ENCODE data around the gene SLIT3. TPM values are rescaled to one million over a fixed set of nuclear protein-coding genes. Genes with fewer than 3 reads are reported as not detected.

SLIT3 gene
- total RNA-seq, 1 experiment from 2014 or later = 0.92 TPM

GRCh38 chr5:169272111-169272510 is 28.8 kb downstream of the SLIT3 start:
- no peaks in the 10 kb centered on the region for H3K27me3 ChIP-seq (ENCODE audit: insufficient read depth, low read length)
- H2AK5ac ChIP-seq (ENCODE audit: insufficient read length, low read length) = no peak overlapping the region
- H4K5ac ChIP-seq (ENCODE audit: insufficient read length, low read depth, low read length) = no peak overlapping the region
- peaks cover 0 to 2% of the 10 kb centered on the region in 2 experiments; a peak in 4 of 5 replicates for H3K9me3 Mint-ChIP-seq
- H3K4ac ChIP-seq (ENCODE audit: low read depth, low read length) = no peak overlapping the region
- no peaks in the 10 kb centered on the region for H3K23me2 ChIP-seq (ENCODE audit: insufficient read length, low read depth, low read length, poor library complexity, severe bottlenecking)
- H2BK12ac ChIP-seq (ENCODE audit: insufficient read length, low read depth, low read length) = no peak overlapping the region
- TF ChIP-seq CTCF (conservative IDR thresholded peaks at IDR 0.05) = no peak
- no peak overlapping the region for H3K4me2 ChIP-seq (ENCODE audit: insufficient read depth, insufficient read length, low read length)
- H3K27ac Mint-ChIP-seq = no peak overlapping the region
- H3K9ac ChIP-seq (ENCODE audit: extremely low read depth, insufficient read length, low read length) = no peak overlapping the region
- H2BK120ac ChIP-seq (ENCODE audit: low read depth, low read length, poor library complexity, severe bottlenecking) = no peak overlapping the region
- H3K9me3 ChIP-seq (ENCODE audit: control insufficient read depth, low read depth, low read length) = no peaks in the 10 kb centered on the region
- H3K14ac ChIP-seq (ENCODE audit: insufficient read depth, low read length) = no peak overlapping the region
- H4K8ac ChIP-seq (replicated peaks; ENCODE audit: insufficient read length, low read depth, low read length) = no peak overlapping the region
- no peak for DNase-seq
- no peak overlapping the region for H3K23ac ChIP-seq (ENCODE audit: insufficient read length, low read depth, low read length)
- no peak overlapping the region for H2BK15ac ChIP-seq (ENCODE audit: low read depth, low read length)
- H3K4me1 ChIP-seq (ENCODE audit: insufficient read depth, low read length) = no peaks in the 10 kb centered on the region
- H3T11ph ChIP-seq (ENCODE audit: low read length) = no peak overlapping the region
- peaks cover 1% of the 10 kb centered on the region; the same call in 1 of the 2 replicates for H3K27me3 Mint-ChIP-seq (ENCODE audit: low read depth)
- no CpG with 5 or more reads among the region's 5 CpGs for WGBS (ENCODE audit: extremely low coverage, insufficient read length, low lambda C conversion rate)
- no peaks in the 10 kb centered on the region for H3K79me1 ChIP-seq (ENCODE audit: insufficient read depth, low read depth, low read length, poor library complexity, severe bottlenecking)
- no peak overlapping the region for H4K91ac ChIP-seq (ENCODE audit: insufficient read length, low read depth, low read length)
- no peak overlapping the region for H3K27ac ChIP-seq (ENCODE audit: insufficient read length, low read depth, low read length)
- no peaks in the 10 kb centered on the region for H4K20me1 ChIP-seq (ENCODE audit: control insufficient read depth, insufficient read depth, insufficient read length)
- no peak overlapping the region for H2BK20ac ChIP-seq (ENCODE audit: low read depth, low read length, poor library complexity, severe bottlenecking)
- no peaks in the 10 kb centered on the region for H3K36me3 Mint-ChIP-seq (ENCODE audit: insufficient read depth in 1 of 3, low read depth in 3 of 3)
- no peak overlapping the region for H2BK5ac ChIP-seq (ENCODE audit: insufficient read length, low read length)
- H3K4me1 Mint-ChIP-seq = peaks cover 3 to 5% of the 10 kb centered on the region in 2 experiments; a peak in 3 of 4 replicates
- H3K56ac ChIP-seq (ENCODE audit: insufficient read length, low read depth, low read length) = no peak overlapping the region
- no peak overlapping the region for H2AFZ ChIP-seq (ENCODE audit: low read length)
- no peaks in the 10 kb centered on the region for H3K79me2 ChIP-seq (ENCODE audit: insufficient read depth, low read length)
- no peak overlapping the region for H3K4me3 Mint-ChIP-seq
- H3K18ac ChIP-seq (ENCODE audit: insufficient read length, low read depth, low read length) = no peak overlapping the region
